ENCODE results near the gene RBM48.

GRCh38 chr7:92569137-92569536 is 40.5 kb downstream of the RBM48 start:
- TF ChIP-seq CTCF (conservative IDR thresholded peaks at IDR 0.05; ENCODE audit: low read depth, low read length) (no peak), EZH2 (IDR thresholded peaks at IDR 0.05; ENCODE audit: borderline replicate concordance, low read depth, low read length, poor library complexity, severe bottlenecking) (no peak)
